Sigmoid colon (tissue), 4 donors: ENCODE results near the gene YWHAE.

Experiments used
- CTCF ChIP-seq, 4 experiments: fragments of 450-650 bp in 3 of 4; fragments of 200-600 bp in 1 of 4; IDR thresholded peaks; one replicate each; pipeline ENCODE4 v1.5.1; 2016 to 2019; ENCODE audit warnings: antibody characterized with exemption in 4 of 4, mild to moderate bottlenecking in 3 of 4, moderate library complexity in 2 of 4
- EP300 ChIP-seq, 4 donors: sonication (generic); formaldehyde crosslinking; IDR thresholded peaks; one replicate each; pipeline ENCODE4 v1.6.1; 2017; ENCODE audit warnings: antibody characterized with exemption in 4 of 4
- POLR2A ChIP-seq, 2 donors: fragments of 450-650 bp; IDR thresholded peaks; one replicate each; pipeline ENCODE4 v1.6.1; 2016; ENCODE audit warnings: antibody characterized with exemption in 2 of 2, mild to moderate bottlenecking in 2 of 2, moderate library complexity in 2 of 2
- POLR2AphosphoS5 ChIP-seq, 4 donors: sonication (generic); formaldehyde crosslinking; IDR thresholded peaks; one replicate each; pipeline ENCODE4 v1.6.1; 2017; ENCODE audit warnings: antibody characterized with exemption in 4 of 4

GRCh38 chr17:1360975-1361374 is 39.0 kb downstream of the YWHAE start:
- TF ChIP-seq CTCF (IDR thresholded peaks at IDR 0.05) (no peak), POLR2AphosphoS5 (IDR thresholded peaks at IDR 0.05) (no peak), POLR2A (IDR thresholded peaks at IDR 0.05) (no peak), EP300 (IDR thresholded peaks at IDR 0.05) (no peak)
